Cardiac fibroblast (primary cell): ENCODE measurements around the gene PHAF1.

Experiments used
- DNase-seq, 2 donors: peaks; one replicate each; pipeline versions ENCODE4 v3.0.0 to v3.0.0-alpha.2; 2010; ENCODE audit warnings: low read depth in 2 of 2
- H3K4me3 ChIP-seq, 2 donors: replicated peaks in 1 of 2; 1 replicate in 1 of 2; 2 replicates in 1 of 2; pipeline ENCODE4 v1.5.1; 2011; ENCODE audit warnings: low read depth in 2 of 2, low read length in 2 of 2, mild to moderate bottlenecking in 2 of 2, moderate library complexity in 1 of 2
- CTCF ChIP-seq: IDR thresholded peaks from one replicate; pipeline ENCODE4 v1.5.1; 2011; ENCODE audit warnings: low read depth, mild to moderate bottlenecking, low read length, inconsistent platforms

The PHAF1 gene

DNA sequence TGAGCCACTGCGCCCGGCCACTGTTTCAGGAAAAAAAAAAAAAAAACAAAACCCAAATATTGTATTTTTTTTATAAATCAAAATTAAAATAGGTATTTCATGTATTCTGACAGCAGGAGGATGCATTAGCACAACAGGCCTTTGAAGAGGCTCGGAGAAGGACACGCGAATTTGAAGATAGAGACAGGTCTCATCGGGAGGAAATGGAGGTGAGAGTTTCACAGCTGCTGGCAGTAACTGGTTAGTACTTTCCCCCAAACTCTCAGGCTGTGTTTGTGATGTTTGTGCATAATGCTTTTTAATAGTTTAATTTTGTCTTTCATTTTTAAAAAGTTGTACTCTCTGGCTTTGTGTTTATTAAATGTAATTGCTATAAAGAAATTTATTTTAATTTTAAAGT is 27.6 kb upstream of the PHAF1 start:
- no peak overlapping the region for H3K4me3 ChIP-seq
- no peak for DNase-seq
- no peak for TF ChIP-seq CTCF

DNA sequence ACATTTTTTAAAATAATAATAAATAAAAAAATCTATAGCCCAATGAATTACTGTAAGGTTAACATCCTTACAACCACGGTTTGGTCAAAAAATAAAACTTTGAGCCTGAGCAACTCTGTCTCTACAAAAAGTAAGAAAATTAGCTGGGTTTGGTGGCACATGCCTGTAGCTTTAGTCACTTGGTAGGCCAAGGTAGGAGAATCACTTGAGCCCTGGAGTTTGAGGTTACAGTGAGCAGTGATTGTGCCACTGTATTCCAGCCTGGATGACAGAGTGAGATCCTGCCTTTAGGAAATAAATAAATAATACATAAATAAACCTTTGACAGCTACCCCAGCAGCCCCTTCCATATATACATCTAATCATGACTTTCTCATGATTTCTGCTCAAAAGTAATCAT is 26.9 kb upstream of the PHAF1 start:
- peak in 1 of 2 donors; percentile 5 for DNase-seq
- TF ChIP-seq CTCF: no peak
- H3K4me3 ChIP-seq: no peak overlapping the region

DNA sequence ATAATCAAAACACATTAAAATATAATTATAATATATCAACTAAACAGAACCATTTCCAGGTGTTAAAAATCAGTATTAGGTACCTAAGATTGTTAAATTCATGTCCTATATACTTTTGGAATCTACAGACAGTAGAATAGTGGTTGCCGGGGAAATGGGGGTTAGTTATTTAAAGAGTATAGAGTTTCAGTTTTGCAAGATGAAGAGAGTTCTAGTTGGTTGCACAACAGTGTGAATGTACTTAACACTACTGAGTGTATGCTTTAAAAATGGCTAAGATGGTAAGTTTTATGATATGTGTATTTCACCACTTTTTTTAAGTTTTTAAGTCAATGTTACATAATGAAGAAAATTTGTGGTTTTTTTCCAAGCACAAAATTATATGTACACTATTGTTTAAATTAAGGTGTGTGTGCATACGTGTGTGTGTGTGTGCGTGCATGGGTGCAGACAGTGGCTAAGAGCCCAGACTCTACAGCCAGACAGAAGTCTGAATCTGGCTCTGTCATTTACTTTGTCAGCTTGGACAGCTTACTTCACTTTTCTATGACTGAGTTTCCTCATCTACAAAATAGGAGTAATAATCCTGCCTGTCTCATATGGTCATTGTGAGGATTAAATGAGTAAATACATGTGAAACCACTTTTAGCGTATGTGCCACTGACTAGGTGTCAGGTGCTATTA is 25.3 kb upstream of the PHAF1 start:
- no peak for TF ChIP-seq CTCF
- peak; percentile 16 to 49 for DNase-seq

GRCh38 chr16:67086822-67087221 is 22.9 kb upstream of the PHAF1 start:
- DNase-seq: peak; percentile 16 to 67
- H3K4me3 ChIP-seq: no peak overlapping the region
- TF ChIP-seq CTCF: no peak

More for the DNA sequence above, 25.3 kb upstream of the PHAF1 start:
- no peak overlapping the region for H3K4me3 ChIP-seq

DNA sequence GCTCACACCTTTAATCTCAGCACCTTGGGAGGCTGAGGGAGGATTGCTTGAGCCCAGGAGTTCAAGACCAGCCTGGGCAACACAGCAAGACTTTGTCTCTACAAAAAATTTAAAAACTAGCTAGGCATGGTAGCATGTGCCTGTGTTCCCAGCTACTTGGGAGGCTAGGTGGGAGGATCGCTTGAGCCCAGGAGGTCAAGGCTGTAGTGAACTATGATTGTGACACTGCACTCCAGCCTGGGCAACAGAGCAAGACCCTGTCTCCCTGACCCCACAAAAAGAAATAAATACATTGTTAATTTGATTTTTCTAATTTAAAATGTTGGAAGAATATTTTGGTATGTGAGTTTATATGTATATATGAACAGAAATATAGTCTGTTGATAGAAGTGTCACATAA is 22.4 kb upstream of the PHAF1 start:
- H3K4me3 ChIP-seq: no peak overlapping the region
- TF ChIP-seq CTCF: no peak
- no peak for DNase-seq

- no peak for DNase-seq
- TF ChIP-seq CTCF: no peak
- no peak overlapping the region for H3K4me3 ChIP-seq
Observed at GRCh38 chr16:67087803-67088202, 21.9 kb upstream of the PHAF1 start.

- no peak for DNase-seq
- no peak overlapping the region for H3K4me3 ChIP-seq
- TF ChIP-seq CTCF: no peak
Observed at GRCh38 chr16:67088551-67088950, 21.2 kb upstream of the PHAF1 start.
